GM19455 (cell line): ENCODE data around the gene FBXO38.
"Not testable (repeated sequence)": the region's sequence is repeated elsewhere in the genome, so short reads cannot be mapped to it uniquely, and the experiment has no call there.

Source experiments
- ATAC-seq: cut with Tn5 transposase; IDR thresholded peaks from one replicate; pipeline ENCODE4 v1.9.1; 2021; ENCODE audit not compliant: unreplicated experiment

The FBXO38 gene

DNA sequence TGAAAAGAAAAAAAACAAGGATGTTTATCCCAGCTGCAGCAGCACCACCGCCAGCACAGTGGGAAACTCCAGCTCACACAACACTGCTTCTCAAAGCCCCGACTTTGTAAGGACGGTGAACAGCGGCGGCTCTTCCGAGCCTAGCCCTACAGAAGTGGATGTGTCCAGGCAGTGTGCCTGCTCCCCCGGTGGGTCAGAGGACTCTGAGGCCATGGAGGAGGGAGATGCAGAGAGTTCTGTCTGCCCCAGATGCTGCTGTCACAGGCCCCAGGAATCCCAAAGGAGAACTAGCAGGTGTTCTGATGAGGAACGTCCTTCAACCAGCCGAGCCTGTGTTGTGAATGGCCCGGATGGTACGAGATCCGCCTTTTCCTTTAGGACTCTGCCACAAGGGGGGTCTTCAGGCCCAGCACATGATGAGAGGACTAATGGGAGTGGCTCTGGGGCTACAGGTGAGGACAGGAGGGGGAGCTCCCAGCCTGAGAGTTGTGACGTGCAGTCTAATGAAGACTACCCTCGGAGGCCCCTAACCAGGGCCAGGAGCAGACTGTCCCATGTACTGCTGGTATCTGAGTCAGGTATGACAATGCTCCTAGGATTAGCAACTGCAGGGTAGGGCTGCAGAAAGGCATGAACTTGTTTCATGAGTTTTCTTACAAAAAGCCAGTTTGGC, 43.7 kb downstream of the FBXO38 start:
- ATAC-seq = no peak

- ATAC-seq = no peak
Observed at GRCh38 chr5:148428848-148429247, 45.1 kb downstream of the FBXO38 start.

- ATAC-seq = no peak
Observed at GRCh38 chr5:148433826-148434225, 50.1 kb downstream of the FBXO38 start.

- no peak for ATAC-seq
Observed at GRCh38 chr5:148436029-148436428, 52.3 kb downstream of the FBXO38 start.

- ATAC-seq = no peak
Observed at GRCh38 chr5:148437249-148437648, 53.5 kb downstream of the FBXO38 start.

DNA sequence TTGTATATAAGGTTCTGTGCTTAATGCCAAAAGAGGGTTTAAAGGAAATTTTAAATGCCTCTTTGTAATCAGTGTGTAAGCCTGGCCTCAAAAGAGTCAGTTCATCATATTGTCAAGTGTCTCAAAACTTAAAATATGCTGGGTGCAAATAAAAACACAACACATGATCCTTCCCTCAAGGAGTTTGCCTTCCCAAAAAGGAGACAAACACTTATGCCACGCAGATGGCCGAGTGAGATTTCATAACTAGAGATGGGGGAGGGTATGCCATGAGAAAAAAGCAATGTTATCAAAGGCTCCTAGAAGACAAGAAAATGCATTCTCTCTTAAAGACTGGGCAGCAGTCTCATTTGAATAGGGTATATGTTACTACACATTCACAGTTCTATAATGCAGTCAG, 55.2 kb downstream of the FBXO38 start:
- no peak for ATAC-seq

DNA sequence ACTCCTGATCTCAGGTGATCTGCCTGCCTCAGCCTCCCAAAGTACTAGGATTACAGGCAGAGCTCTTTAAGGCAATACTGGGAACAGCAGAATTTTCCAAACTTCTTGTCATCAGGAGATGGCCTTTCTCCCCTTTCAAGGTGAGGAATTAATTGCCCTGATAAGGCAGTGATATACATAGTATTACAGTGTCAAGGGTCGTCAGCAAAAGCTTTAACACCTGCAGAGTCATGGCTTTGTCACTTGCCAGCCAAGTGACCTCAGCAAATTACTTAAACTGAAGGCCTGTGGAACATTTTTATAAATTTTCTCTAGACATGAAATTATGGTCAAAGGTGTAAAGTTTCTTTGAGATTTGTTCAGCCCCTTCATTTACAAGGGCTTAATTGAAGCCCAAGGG, 59.5 kb downstream of the FBXO38 start:
- ATAC-seq = no peak

DNA sequence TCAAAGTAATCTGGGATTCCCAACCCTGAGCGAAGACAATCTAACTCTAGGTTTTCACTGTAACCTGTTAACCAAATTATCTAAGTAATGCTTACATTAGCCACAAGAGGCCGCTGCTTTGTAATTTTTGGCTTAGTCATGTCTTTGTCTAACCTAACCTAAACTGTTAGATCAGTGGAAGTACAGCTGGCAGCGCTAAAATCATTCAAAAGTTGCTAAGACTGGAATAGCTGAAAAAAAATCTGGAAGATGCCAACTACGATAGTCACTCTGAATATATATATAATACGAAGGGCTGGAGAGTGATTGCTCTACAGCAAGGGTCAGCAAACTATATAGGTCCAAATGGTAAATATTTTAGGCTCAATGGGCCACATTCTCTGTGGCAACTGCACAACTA, 60.2 kb downstream of the FBXO38 start:
- peak; percentile 91 for ATAC-seq

DNA sequence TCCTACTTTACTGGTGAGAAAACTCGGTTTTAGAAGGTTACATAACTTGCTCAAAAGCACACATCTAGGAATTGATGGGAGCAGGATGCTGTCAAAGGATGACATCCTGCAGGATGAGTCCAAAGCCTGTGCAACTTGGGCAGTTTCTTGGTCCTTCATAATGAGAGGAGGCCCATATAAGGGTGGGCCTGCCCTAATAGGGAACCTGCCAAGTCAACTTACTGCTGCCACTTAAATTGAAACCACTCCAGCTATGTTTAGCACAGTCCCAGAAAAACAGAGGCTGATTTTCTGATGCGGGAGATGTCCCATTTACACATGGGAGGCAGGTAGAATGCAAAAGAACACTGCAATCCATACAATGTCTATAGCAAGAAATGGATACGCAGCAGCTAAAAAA, 61.8 kb downstream of the FBXO38 start:
- ATAC-seq = no peak

DNA sequence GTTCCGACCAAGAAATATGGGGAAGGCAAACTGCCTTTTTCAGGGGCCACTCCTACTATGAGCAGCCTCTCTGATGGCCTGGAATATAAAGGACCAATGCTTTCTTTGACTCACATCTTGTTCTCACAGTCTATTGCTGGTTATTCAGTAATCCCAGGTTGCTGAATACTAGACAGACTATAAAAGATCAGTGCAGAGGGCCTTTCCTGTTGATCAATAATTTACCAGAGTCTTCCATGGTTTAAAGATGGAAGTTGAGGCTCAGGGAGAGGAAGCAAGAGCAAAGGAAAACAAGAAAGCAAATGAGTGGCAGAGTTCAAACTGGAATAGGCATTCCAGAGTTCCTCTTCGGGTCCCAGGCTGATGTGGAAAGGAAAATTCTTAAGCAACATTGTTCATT, 62.9 kb downstream of the FBXO38 start:
- ATAC-seq = no peak

DNA sequence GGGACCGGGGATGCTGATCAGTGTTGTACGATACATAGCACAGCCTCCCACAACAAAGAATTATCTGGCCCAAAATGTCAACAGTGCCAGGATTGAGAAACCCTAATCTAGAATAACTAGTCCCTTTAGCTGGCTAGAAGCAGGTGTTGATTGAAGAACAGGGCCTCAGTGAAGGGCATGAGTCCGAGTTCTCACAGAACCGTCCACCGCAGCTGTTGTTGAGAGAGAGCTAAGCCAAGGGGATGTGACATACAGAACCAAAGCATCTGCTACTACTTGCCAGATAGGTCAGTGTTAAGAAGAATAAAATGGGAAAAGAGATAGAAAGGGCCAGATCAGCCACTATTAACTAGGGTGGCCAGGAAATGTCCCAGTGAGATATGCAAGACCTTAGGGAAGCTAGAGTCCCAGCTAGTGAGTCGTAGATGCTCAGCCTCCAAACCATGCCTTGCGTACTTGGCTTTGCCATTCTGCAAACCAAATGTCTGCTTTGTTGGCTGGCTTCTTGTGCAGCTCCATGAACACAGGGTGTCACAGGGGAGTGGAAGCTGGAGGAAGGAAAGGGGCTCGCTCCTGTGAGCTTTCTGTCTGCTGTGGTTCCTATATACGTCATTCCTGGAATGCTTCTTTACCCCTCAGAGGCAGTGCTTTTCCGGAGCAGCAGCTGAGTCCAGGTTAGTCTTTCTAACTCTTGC, 68.9 kb downstream of the FBXO38 start:
- no peak for ATAC-seq

GRCh38 chr5:148454576-148454975, 70.8 kb downstream of the FBXO38 start:
- ATAC-seq = no peak

DNA sequence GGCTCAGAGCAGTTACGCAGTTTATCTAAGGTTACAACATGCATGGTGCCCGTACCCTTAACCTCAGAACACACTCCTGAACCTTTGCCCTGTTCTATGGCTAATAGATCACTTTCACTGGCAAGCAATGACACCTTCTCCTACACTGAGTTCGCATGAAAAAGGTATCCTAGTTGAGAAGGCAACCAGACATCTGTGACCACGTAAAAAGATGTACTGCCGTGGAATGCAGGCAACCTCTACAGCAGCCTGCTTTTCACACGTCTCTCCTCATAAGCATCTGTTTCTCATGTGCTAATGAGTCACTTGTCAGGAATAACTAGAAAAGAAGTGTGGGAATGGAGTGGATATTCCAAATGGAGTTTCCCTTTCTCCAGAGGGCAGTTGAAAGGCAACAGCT, 71.4 kb downstream of the FBXO38 start:
- ATAC-seq = no peak

GRCh38 chr5:148457183-148457620, 73.4 kb downstream of the FBXO38 start:
- no peak for ATAC-seq

- no peak for ATAC-seq
Observed at GRCh38 chr5:148458036-148458888, 74.5 kb downstream of the FBXO38 start.

DNA sequence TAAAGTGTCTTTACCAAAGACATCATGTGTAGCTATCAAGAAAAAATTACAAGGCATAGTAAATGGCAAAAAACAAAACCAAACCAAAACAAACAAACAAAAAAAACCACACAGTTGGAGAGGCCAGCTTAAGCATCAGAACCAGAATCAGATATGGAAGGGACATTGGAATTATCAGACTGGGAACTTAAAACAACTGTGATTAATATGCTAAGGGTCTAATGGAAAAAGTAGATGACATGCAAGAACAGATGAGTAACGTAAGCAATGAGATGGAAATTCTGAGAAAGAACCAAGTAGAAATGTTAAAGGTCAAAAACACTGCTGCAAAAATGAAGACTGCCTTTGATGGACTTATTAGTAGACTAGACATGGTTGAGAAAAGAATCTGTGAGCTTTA, 75.9 kb downstream of the FBXO38 start:
- ATAC-seq = no peak

DNA sequence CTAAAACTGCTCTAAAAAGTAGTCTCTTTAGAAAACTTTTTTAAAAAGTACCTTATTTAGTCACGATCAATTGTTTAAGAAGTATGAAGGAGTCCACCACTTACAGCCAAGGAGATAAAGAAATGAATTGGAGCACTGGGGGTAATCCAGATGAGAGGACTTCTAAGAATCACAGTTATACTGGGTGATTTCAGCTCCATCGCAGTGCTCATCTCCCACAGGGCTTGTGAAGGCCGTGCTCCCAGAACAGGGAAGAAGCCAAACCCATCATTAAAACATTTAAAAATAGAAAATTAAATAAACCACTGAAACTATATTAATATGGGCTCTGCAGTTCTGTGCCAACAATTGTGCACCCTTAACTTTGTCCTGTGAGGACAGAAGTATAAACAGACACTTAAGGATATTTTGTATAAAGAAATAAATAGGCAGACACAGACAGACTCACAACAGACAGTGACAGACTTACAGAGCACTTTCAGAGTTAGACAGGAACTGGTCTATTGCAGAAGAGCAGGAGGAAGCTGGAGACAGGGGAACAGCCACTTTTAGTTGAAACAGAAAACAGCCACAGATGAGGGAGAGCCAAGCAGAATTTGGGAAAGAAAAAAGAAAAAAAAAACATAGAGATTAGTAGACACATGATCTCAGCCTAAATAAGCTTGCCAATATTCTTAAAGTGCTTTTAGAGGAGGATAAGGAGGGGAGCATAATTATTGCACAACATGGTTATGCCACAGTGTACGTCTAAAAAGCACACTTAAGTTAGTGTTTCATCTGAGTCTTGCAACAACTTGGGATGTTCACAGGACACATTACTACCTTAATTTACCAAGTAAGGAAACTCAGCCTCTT, 81.8 kb downstream of the FBXO38 start:
- ATAC-seq = no peak

- ATAC-seq = no peak
Observed at GRCh38 chr5:148466236-148466580, 82.5 kb downstream of the FBXO38 start.

DNA sequence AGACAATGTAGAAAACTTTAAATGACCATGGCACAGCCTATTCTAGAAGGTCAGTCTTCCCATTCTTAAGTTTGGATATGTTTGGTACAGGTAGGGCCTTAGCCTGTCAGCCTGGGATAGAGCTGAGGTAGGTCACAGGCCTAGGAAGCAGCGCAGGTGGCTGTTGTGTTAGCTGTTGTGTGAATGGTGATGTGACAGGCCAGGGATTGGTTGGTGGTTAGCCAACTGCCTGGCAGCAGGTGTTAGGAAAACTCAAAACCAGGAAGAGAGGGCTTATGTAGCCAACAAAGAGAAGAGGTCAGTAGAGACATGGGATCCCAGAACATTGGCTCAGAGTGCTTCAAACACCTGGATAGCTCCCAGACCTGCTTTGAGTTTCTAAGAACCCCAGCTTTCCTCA, 84.2 kb downstream of the FBXO38 start:
- ATAC-seq = no peak

GRCh38 chr5:148468746-148469145, 85.0 kb downstream of the FBXO38 start:
- not testable (repeated sequence) for ATAC-seq

DNA sequence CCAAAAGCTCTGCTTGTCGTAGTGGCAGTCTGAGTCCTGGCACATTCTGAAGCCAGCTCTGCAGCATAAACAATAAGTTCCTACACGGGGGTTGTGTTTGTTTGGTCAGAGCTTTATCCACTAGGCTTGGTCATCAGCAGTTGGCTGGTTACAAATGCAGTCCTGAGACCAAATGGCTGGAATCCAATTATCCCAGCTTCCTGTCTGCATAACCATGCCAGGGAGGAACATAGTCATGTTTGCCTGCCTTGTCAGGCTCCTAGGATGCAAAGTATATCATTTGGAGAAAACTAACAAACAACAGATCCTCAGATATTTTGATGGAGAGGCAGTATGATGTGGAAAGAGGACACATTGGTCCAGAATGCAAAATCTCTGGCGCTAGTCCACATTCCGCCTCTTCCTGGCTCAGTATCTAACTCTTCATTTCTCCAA, 85.8 kb downstream of the FBXO38 start:
- no peak for ATAC-seq
